Upper lobe of left lung (tissue), 4 donors: ENCODE data around the gene EXOC6B.

Source experiments
- EP300 ChIP-seq, 4 donors: sonication (generic); formaldehyde crosslinking; IDR thresholded peaks; one replicate each; pipeline ENCODE4 v1.5.1; 2017; ENCODE audit warnings: antibody characterized with exemption in 4 of 4, control low read depth in 2 of 4
- POLR2A ChIP-seq, 4 donors: fragments of 450-650 bp; IDR thresholded peaks; one replicate each; pipeline ENCODE4 v1.5.1; 2016 to 2017; ENCODE audit warnings: antibody characterized with exemption in 4 of 4, mild to moderate bottlenecking in 2 of 4
- TF ChIP-seq, protein P1 (sequence below), 6 experiments: fragments of 450-650 bp in 4 of 6; fragments of 200-600 bp in 2 of 6; sonication (generic) in 2 of 6; IDR thresholded peaks; one replicate each; pipeline ENCODE4 v1.5.1; 2016 to 2019; ENCODE audit warnings: antibody characterized with exemption in 6 of 6

DNA sequence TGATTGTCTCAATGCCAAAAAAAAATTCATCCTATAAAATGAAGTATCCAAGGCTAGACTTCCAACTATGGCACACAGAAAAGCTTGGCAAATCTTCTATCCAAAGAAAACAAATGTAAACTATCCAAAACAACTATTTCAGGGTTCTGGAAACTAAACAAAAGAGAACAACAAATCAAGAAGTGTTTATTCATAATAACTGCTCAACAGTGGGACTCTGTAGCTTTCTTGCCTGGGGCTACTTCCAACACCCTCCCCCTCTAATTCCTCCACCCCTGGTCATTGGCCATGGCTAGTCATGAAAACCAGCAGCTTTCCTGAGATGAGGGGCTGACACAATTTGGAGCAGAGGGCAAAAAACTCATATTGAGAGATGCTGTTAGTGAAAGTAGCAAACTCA is 107.0 kb downstream of the EXOC6B start:
- TF ChIP-seq, protein P1, sequence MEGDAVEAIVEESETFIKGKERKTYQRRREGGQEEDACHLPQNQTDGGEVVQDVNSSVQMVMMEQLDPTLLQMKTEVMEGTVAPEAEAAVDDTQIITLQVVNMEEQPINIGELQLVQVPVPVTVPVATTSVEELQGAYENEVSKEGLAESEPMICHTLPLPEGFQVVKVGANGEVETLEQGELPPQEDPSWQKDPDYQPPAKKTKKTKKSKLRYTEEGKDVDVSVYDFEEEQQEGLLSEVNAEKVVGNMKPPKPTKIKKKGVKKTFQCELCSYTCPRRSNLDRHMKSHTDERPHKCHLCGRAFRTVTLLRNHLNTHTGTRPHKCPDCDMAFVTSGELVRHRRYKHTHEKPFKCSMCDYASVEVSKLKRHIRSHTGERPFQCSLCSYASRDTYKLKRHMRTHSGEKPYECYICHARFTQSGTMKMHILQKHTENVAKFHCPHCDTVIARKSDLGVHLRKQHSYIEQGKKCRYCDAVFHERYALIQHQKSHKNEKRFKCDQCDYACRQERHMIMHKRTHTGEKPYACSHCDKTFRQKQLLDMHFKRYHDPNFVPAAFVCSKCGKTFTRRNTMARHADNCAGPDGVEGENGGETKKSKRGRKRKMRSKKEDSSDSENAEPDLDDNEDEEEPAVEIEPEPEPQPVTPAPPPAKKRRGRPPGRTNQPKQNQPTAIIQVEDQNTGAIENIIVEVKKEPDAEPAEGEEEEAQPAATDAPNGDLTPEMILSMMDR (IDR thresholded peaks at IDR 0.05) = no peak
- TF ChIP-seq POLR2A (IDR thresholded peaks at IDR 0.05) (no peak), EP300 (IDR thresholded peaks at IDR 0.05) (no peak)
